Ecto neural progenitor cell (in vitro differentiated cells): ENCODE data around the gene BUB3.

ENCODE experiments used
- DNase-seq: peaks from one replicate; pipeline ENCODE4 v3.0.0-alpha.2; 2018; ENCODE audit warnings: low spot score

The BUB3 gene

GRCh38 chr10:123140983-123141390 is 13.2 kb upstream of the BUB3 start:
- DNase-seq = no peak

- DNase-seq = peak; percentile 55
Observed at GRCh38 chr10:123141791-123142700, 12.2 kb upstream of the BUB3 start.

GRCh38 chr10:123142701-123143161 is 11.5 kb upstream of the BUB3 start:
- peak; percentile 63 for DNase-seq

GRCh38 chr10:123143162-123143824 is 10.9 kb upstream of the BUB3 start:
- DNase-seq = no peak

GRCh38 chr10:123143825-123144168 is 10.4 kb upstream of the BUB3 start:
- DNase-seq = no peak

GRCh38 chr10:123144697-123145541 is 9.3 kb upstream of the BUB3 start:
- DNase-seq = peak; percentile 52

GRCh38 chr10:123145542-123146012 is 8.6 kb upstream of the BUB3 start:
- no peak for DNase-seq

- DNase-seq = peak; percentile 62
Observed at GRCh38 chr10:123146013-123146893, 7.9 kb upstream of the BUB3 start.

GRCh38 chr10:123146894-123147634 is 7.1 kb upstream of the BUB3 start:
- no peak for DNase-seq

GRCh38 chr10:123147635-123148413 is 6.4 kb upstream of the BUB3 start, which contains the start of gene HMX2:
HMX2 (plus strand) TSS chr10:123148136; CDS start chr10:123148379, 243 bp downstream.
- peak; percentile 87 for DNase-seq

- peak; percentile 65 for DNase-seq
Observed at GRCh38 chr10:123148414-123149161, 5.6 kb upstream of the BUB3 start.

GRCh38 chr10:123149162-123149567 is 5.0 kb upstream of the BUB3 start:
- DNase-seq = no peak

- DNase-seq = peak; percentile 74
Observed at GRCh38 chr10:123149568-123150270, 4.5 kb upstream of the BUB3 start.

GRCh38 chr10:123150271-123150985 is 3.8 kb upstream of the BUB3 start:
- DNase-seq = no peak

GRCh38 chr10:123150986-123151736 is 3.0 kb upstream of the BUB3 start:
- peak; percentile 80 for DNase-seq

- no peak for DNase-seq
Observed at GRCh38 chr10:123151737-123152135, 2.5 kb upstream of the BUB3 start.
